ENCODE data around the gene ZMIZ2. TPM values are rescaled to one million over a fixed set of nuclear protein-coding genes. Genes with fewer than 3 reads are reported as not detected.

ZMIZ2 gene
- total and polyA plus RNA-seq, 7 donors = 11.7 to 32.9 (median 25.0) TPM

GRCh38 chr7:44811571-44811970 is 62.9 kb downstream of the ZMIZ2 start:
- no peaks in the 10 kb centered on the region for H3K36me3 ChIP-seq (ENCODE audit: insufficient read depth in 1 of 2, low read depth in 1 of 2)
- no peak for TF ChIP-seq CTCF (IDR thresholded peaks at IDR 0.05)
- whole genome bisulfite sequencing, 3 donors = 94 to 97% (median 95%) methylated on average over 6 of the region's 6 CpGs
- H3K9me3 ChIP-seq = no peaks in the 10 kb centered on the region
- no peak overlapping the region for H3K4me3 ChIP-seq
- intact Hi-C loops (cut with DNase I) = no loop called here
- no peak for DNase-seq
- H3K4me1 ChIP-seq = no peaks in the 10 kb centered on the region
- peak in 1 of 4 donors; percentile 8 for ATAC-seq
- no peaks in the 10 kb centered on the region for H3K27me3 ChIP-seq (ENCODE audit: insufficient read depth in 3 of 3, low read length in 2 of 3)
- H3K27ac ChIP-seq = no peak overlapping the region

- no peaks in the 10 kb centered on the region for H3K9me3 ChIP-seq
- H3K36me3 ChIP-seq (ENCODE audit: insufficient read depth in 1 of 2, low read depth in 1 of 2) = no peaks in the 10 kb centered on the region
- no peak for TF ChIP-seq CTCF (IDR thresholded peaks at IDR 0.05)
- intact Hi-C loops (cut with DNase I) = no loop called here
- H3K4me1 ChIP-seq = no peaks in the 10 kb centered on the region
- no peaks in the 10 kb centered on the region for H3K27me3 ChIP-seq (ENCODE audit: insufficient read depth in 3 of 3, low read length in 2 of 3)
- 87 to 98% (median 89%) methylated on average over 2 of the region's 2 CpGs for WGBS, 3 donors
- no peak for ATAC-seq
- H3K27ac ChIP-seq = no peak overlapping the region
- DNase-seq = no peak
- no peak overlapping the region for H3K4me3 ChIP-seq
Measured at GRCh38 chr7:44814919-44815318, 66.3 kb downstream of the ZMIZ2 start.

- intact Hi-C loops (cut with DNase I) = no loop called here
- Histone ChIP-seq H3K27ac (no peak overlapping the region), H3K27me3 (ENCODE audit: insufficient read depth in 3 of 3, low read length in 2 of 3) (no peaks in the 10 kb centered on the region), H3K9me3 (no peaks in the 10 kb centered on the region), H3K36me3 (ENCODE audit: insufficient read depth in 1 of 2, low read depth in 1 of 2) (peaks cover 0 to 7% of the 10 kb centered on the region in 2 donors), H3K4me1 (no peaks in the 10 kb centered on the region), H3K4me3 (no peak overlapping the region)
- ATAC-seq = no peak
- WGBS, 3 donors = 67 to 84% (median 82%) methylated on average over 2 of the region's 2 CpGs
- no peak for DNase-seq
- no peak for TF ChIP-seq CTCF (IDR thresholded peaks at IDR 0.05)
Measured at GRCh38 chr7:44819292-44819691, 70.6 kb downstream of the ZMIZ2 start.

Other genes with a start within 250 kb of the ZMIZ2 start
- under 1 TPM in 2 of 4 donors, not detected in 2; 0.24 to 0.28 TPM for gene NPC1L1, start 207.5 kb upstream of the ZMIZ2 start, total RNA-seq
- under 1 TPM in 2 of 3 donors, not detected in 1; 0.03 to 0.10 TPM for gene NPC1L1, start 207.5 kb upstream of the ZMIZ2 start, polyA plus RNA-seq
- gene DDX56, start 174.9 kb upstream of the ZMIZ2 start, total RNA-seq = 10 to 100 TPM; 44.0 to 72.1 (median 53.7) TPM
- 10 to 100 TPM; 38.1 to 85.8 (median 67.8) TPM for gene DDX56, start 174.9 kb upstream of the ZMIZ2 start, polyA plus RNA-seq
- gene TMED4, start 166.6 kb upstream of the ZMIZ2 start, total RNA-seq = 10 to 100 TPM; 43.1 to 64.4 (median 46.0) TPM
- 10 to 100 TPM; 29.8 to 49.0 (median 35.3) TPM for gene TMED4, start 166.6 kb upstream of the ZMIZ2 start, polyA plus RNA-seq
- gene OGDH, start 142.2 kb upstream of the ZMIZ2 start, total RNA-seq = 100 to 1,000 TPM; 252 to 500 (median 326) TPM
- 100 to 1,000 TPM; 176 to 181 (median 179) TPM for gene OGDH, start 142.2 kb upstream of the ZMIZ2 start, polyA plus RNA-seq
- 100 to 1,000 TPM; 251 to 725 (median 513) TPM for gene PPIA, start 47.8 kb downstream of the ZMIZ2 start, total RNA-seq
- gene PPIA, start 47.8 kb downstream of the ZMIZ2 start, polyA plus RNA-seq = 1,000 to 10,000 TPM; 1,071 to 3,448 (median 1,168) TPM
- gene H2AZ2, start 99.2 kb downstream of the ZMIZ2 start, total RNA-seq = 100 to 1,000 TPM; 121 to 155 (median 127) TPM
- 100 to 1,000 TPM in 1 of 3 donors, 10 to 100 TPM in 2; 37.1 to 129 (median 66.5) TPM for gene H2AZ2, start 99.2 kb downstream of the ZMIZ2 start, polyA plus RNA-seq
- gene PURB, start 136.7 kb downstream of the ZMIZ2 start, total RNA-seq = 10 to 100 TPM; 14.1 to 27.2 (median 21.8) TPM
- gene PURB, start 136.7 kb downstream of the ZMIZ2 start, polyA plus RNA-seq = 10 to 100 TPM in 2 of 3 donors, 1 to 10 TPM in 1; 8.8 to 25.5 (median 18.8) TPM
- gene MYO1G, start 230.2 kb downstream of the ZMIZ2 start, total RNA-seq = 1 to 10 TPM in 2 of 4 donors, under 1 TPM in 2; 0.41 to 1.9 (median 0.96) TPM
- under 1 TPM; 0.11 to 0.30 (median 0.29) TPM for gene MYO1G, start 230.2 kb downstream of the ZMIZ2 start, polyA plus RNA-seq